HG02884 (cell line): ENCODE data around the gene FBXO24.

Experiments
- ATAC-seq: cut with Tn5 transposase; IDR thresholded peaks from one replicate; pipeline ENCODE4 v1.9.1; 2021; ENCODE audit warnings: mild to moderate bottlenecking, moderate library complexity; ENCODE audit not compliant: unreplicated experiment

Gene FBXO24

GRCh38 chr7:100573691-100574361 is 12.3 kb upstream of the FBXO24 start, which contains the start of gene SAP25:
Gene SAP25 (minus strand): TSS chr7:100573900. CDS start chr7:100573742, 158 bp downstream.
- no peak for ATAC-seq

GRCh38 chr7:100574362-100575205 is 11.5 kb upstream of the FBXO24 start:
- ATAC-seq: no peak

GRCh38 chr7:100575206-100575631 is 10.9 kb upstream of the FBXO24 start:
- no peak for ATAC-seq

DNA sequence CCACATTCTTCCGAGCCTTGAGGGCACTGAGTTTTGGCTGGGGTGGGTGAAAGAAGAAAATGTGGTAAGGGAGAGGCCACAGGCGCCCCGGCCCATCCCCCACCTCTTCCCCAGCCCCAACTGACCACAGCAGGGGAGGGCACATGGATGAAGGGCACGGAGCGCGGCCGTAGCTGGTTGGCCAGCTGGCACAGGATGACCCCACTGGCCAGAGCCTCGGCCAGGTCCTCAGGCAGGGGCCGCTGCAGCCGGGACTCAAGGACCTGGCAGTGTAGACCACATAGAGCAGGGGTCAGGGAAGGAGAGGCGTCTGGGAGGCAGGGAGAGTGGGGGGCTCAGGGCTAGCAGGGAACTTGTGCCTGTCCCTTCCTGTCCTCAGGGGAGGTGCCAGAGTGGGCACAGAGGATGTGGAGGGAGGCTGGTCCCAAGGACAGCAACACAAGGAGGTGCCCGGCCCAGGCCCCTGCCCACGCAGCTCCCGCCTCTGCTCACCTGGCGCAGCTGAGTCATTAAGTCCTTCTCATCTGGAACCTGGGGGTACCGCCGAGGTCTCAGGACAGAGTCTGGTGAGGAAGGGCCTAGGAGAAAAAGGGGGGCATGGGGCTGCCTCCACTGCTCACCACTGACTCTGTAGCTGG is 10.3 kb upstream of the FBXO24 start:
- ATAC-seq: no peak

DNA sequence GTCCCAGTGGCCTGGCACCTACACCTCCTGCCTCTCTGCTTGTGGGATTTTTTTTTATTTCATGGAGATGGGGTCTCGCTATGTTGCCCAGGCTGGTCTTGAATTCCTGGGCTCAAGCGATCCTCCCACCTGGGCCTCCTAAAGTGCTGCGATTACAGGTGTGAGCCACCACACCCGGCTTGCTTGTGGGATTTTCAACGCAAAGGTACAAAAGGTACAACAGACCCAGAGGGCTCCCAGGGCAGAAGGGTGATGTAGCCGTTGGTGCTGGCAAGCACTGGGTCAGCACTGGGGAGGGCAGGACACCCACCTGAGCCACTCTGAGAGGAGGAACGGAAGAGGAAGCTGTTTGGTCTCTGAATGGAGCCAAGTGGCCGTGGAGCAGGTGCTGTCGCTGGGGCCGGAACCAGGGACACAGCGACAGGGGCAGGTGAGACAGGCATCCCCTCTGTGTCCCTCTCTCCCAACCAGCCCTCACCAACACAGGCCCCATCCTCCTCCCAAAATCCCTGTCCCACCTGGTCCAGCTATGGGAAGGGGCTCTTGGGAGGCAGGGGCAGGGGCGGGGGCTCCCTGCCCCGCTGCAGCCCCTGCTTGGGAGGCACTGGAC is 9.6 kb upstream of the FBXO24 start:
- ATAC-seq: no peak

DNA sequence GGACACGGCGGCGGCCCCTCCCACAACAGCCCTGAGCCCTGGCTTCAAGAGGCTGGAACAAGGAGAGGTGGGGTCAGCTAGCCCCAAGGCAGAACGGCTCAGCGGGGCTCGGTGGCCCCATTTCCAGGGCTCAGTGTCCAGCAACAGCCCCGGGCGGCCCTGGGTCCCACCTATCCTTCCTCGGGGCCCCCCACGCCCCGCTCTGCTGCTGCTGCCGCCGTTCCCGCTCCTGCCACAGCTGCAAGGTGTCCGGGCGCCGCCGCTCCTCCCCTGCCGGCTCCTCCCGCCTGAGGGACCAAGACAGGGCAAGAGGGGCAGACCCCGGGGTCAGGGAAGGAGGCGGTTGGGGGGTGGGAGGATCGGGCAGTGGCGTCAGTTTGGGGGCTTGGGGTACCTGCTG is 9.0 kb upstream of the FBXO24 start:
- no peak for ATAC-seq

DNA sequence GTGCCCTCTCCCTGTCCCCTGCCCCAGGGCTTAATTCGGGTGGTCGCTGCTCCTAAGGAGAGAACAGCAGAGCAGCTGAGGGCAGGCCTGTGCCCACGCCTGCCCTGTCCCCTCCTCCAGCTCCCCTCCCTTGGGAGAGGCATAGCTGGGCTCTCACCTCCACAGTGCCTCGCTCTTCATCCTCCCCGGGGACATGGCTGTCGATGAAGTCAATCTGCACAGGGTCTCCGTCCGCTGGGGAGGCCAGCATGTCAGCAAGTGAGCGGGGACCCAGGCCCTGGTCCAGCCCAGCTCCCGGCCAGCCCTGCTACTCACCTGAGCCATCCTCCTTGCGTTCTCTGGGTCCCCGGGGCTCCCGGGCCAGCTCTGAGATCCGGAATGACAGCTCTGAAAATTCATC is 8.6 kb upstream of the FBXO24 start:
- no peak for ATAC-seq

- no peak for ATAC-seq
Measured at GRCh38 chr7:100578246-100579183, 7.6 kb upstream of the FBXO24 start.

- no peak for ATAC-seq
Measured at GRCh38 chr7:100580466-100581283, 5.5 kb upstream of the FBXO24 start.

- no peak for ATAC-seq
Measured at GRCh38 chr7:100582041-100582579, 4.0 kb upstream of the FBXO24 start.

DNA sequence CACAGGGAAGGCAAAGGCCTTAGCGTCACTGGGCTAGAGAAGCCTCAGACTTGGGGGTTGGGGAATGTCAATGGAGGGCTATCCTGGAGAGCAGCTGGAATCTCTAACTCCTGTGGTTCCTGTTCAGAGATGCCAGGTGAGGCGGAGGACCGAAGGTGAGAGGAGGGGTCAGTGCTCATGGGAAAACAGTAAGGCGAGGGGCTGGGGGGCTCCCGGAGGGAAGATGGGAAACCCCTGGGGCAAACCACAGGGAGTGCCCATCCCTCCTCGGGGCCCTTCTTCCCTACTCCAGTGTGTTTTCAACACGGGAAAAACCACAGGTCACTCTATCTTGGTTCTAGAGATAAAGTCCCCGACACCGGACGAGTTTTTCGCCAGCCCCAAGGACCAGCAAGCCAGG is 3.5 kb upstream of the FBXO24 start:
- no peak for ATAC-seq

GRCh38 chr7:100583132-100584053 is 2.7 kb upstream of the FBXO24 start:
- ATAC-seq: no peak

- ATAC-seq: no peak
Measured at GRCh38 chr7:100584054-100584682, 2.0 kb upstream of the FBXO24 start.

DNA sequence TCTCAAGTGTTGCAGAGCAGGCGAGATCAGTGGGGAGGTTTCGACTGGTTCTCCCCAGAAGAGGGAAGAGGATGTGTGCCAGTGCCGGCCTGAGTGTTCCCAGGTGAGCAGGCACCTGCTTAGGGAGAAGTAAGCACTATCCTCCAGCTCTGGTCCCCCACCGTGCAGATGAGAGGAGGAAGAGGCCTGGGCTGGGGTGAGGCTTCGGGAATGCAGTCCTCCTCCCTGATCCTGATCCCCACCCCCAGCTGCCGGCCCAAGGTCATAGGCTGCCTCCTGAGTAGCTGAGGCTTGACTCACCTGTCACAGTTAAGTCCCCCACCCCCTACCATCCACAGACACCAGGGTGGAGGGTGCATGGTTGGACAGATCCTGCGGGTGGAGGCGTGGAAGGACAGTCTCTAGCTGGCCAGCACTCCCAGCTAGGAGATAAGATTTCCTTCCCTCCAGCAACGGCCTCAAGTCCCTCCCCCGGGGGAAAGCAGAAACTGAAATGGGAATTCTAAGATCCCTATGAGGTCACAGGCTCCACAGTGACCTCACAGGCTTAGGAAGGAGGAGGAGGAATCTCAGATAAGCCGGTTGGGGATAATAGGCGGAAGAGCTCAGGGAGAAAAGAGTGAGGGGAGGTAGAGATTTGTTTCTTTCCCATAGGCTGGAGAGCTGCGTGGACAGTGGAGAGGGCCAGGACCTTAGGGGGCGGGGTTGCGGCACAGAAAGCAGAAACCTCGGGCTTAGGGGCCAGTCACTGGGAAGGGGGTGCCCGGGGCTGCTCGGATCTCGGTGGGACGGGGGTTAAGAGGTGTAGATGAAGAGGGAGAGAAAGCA is 1.2 kb upstream of the FBXO24 start:
- no peak for ATAC-seq

- ATAC-seq: no peak
Measured at GRCh38 chr7:100585511-100586265, 440 bp upstream of the FBXO24 start, which contains the start of gene LRCH4. Gene LRCH4 (minus strand): TSS chr7:100586129. CDS start chr7:100586100, 29 bp downstream.

- ATAC-seq: no peak
Measured at GRCh38 chr7:100588438-100588837, 2.3 kb downstream of the FBXO24 start.
